ENCODE measurements around the gene MYO3B.
"Not testable (repeated sequence)": the region's sequence is repeated elsewhere in the genome, so short reads cannot be mapped to it uniquely, and the experiment has no call there.

The MYO3B gene

GRCh38 chr2:170533156-170533555 lies 355.2 kb downstream of the MYO3B start:
- DNase-seq (ENCODE audit: low read depth in 1 of 2, low spot score in 1 of 2): no peak

GRCh38 chr2:170535552-170535951 lies 357.6 kb downstream of the MYO3B start:
- no peak for DNase-seq (ENCODE audit: low read depth in 1 of 2, low spot score in 1 of 2)

DNA sequence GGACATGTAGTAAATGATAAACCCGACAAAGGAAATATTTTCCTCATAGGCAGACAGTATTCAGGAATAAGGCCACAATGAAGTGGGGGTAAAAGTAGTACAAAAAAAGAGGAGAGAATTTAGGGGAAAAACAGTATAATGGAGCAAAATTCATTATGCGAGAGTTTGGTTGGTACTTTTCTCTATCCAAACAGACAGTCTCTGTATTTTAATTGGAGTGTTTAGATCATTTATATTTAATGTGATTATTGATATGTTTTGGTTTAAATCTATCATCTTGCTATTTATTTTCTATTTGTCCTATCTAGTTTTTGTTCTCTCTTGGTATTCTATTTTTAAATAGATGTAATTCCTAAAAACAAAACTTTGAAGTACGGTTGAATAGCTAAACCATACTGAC lies 366.9 kb downstream of the MYO3B start:
- no peak for DNase-seq (ENCODE audit: low read depth in 1 of 2, low spot score in 1 of 2)

- no peak for DNase-seq (ENCODE audit: low read depth in 1 of 2, low spot score in 1 of 2)
Measured at GRCh38 chr2:170548304-170548703, 370.4 kb downstream of the MYO3B start.

- DNase-seq (ENCODE audit: low read depth in 1 of 2, low spot score in 1 of 2): no peak
Measured at GRCh38 chr2:170550501-170550900, 372.6 kb downstream of the MYO3B start.

- DNase-seq (ENCODE audit: low read depth in 1 of 2, low spot score in 1 of 2): not testable (repeated sequence)
Measured at GRCh38 chr2:170551899-170552298, 374.0 kb downstream of the MYO3B start.

DNA sequence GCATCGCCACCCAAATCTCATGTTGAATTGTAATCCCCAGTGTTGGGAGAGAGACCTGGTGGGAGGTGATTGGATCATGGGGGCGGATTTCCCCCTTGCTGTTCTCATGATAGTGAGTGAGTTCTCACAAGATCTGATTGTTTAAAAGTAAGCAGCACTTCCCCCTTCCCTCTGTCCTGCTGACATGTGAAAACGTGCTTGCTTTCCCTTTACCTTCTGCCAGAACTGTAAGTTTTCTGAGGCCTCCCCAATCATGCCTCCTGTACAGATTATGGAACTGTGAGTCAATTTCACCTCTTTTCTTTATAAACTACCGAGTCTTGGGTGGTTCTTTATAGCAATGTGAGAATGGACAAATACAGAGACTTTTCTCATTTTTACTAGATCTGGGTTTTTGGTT lies 375.8 kb downstream of the MYO3B start:
- no peak for DNase-seq (ENCODE audit: low read depth in 1 of 2, low spot score in 1 of 2)

- no peak for DNase-seq (ENCODE audit: low read depth in 1 of 2, low spot score in 1 of 2)
Measured at GRCh38 chr2:170554278-170554955, 376.5 kb downstream of the MYO3B start.

DNA sequence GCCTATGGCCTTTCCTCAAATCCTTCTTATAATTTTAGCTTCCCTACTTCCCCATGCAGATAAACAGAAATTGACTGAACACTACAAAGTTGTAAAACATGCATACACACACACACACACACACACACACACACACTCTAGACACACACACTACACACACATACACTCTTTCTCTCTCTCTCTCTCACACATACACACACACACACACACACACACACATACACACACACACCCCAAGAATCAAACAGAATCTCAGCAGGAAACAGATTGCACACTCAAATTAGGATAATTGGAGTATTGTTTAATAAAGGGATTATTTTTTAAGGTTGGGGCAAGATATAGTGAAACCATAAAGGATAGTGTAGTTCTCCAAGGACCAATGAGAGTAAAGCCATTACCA lies 385.0 kb downstream of the MYO3B start:
- DNase-seq (ENCODE audit: low read depth in 1 of 2, low spot score in 1 of 2): no peak

GRCh38 chr2:170563401-170563800 lies 385.5 kb downstream of the MYO3B start:
- no peak for DNase-seq (ENCODE audit: low read depth in 1 of 2, low spot score in 1 of 2)

- no peak for DNase-seq (ENCODE audit: low read depth in 1 of 2, low spot score in 1 of 2)
Measured at GRCh38 chr2:170566138-170566537, 388.2 kb downstream of the MYO3B start.

- no peak for DNase-seq (ENCODE audit: low read depth in 1 of 2, low spot score in 1 of 2)
Measured at GRCh38 chr2:170567429-170567828, 389.5 kb downstream of the MYO3B start.

- no peak for DNase-seq (ENCODE audit: low read depth in 1 of 2, low spot score in 1 of 2)
Measured at GRCh38 chr2:170568511-170568910, 390.6 kb downstream of the MYO3B start.

DNA sequence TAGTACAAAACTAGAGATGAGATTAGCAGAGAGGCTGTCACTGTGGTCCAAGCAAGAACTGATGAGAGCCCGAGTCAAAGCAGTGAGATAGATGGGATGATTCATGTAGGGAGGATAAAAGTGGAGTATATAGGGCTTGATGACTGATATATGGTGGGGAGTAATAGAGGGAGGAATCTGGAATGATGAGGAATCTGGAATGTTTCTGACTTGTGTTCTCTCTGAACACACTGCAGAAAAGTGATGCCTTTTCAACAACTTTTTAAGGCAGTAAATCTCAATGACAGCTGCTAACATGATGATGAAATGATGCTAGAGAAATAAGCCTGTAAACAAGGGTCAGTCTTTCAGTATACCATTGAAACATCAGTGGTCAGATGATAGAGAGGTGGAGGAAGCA lies 393.7 kb downstream of the MYO3B start:
- no peak for DNase-seq (ENCODE audit: low read depth in 1 of 2, low spot score in 1 of 2)

- no peak for DNase-seq (ENCODE audit: low read depth in 1 of 2, low spot score in 1 of 2)
Measured at GRCh38 chr2:170573671-170574070, 395.7 kb downstream of the MYO3B start.

DNA sequence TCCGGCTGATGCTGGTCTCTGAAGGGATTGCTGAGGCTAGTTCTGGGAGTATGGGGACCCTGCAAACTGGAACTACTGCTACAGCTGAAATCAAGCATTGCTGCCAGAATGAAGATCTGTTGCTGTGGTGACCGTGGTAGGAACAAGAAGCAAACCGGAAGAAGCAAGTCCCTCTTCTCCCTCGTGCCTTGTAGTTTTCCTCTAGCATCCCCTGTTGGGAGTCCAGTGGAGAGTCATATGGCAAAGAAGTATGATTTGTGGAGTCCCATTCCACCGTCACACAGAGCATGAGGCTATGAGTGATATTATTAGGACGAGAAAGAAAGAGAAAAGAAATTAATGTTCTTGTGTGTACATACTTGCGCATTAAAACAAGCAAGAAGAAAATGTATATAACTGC lies 398.3 kb downstream of the MYO3B start:
- no peak for DNase-seq (ENCODE audit: low read depth in 1 of 2, low spot score in 1 of 2)

- no peak for DNase-seq (ENCODE audit: low read depth in 1 of 2, low spot score in 1 of 2)
Measured at GRCh38 chr2:170577356-170577755, 399.4 kb downstream of the MYO3B start.

GRCh38 chr2:170578606-170579005 lies 400.7 kb downstream of the MYO3B start:
- no peak for DNase-seq (ENCODE audit: low read depth in 1 of 2, low spot score in 1 of 2)

DNA sequence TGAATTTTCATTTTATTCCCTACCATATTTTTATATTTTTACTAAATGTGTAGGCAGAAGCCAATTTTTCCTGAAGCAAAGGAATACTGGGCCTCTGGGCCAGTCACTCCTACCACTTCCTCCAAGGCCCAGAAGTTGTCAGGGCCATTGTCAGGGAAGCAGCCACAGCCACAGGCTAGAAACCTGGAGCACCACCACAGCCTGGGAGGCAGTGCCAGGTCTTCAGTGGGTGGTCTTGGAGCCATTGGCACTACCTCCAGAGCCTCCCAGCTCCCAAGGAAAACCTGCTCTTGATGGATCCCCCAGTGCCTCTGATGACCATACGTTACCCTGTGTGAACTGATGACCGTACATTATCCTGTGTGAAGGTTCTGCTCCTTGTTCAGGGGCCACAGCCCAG lies 401.6 kb downstream of the MYO3B start:
- DNase-seq (ENCODE audit: low read depth in 1 of 2, low spot score in 1 of 2): no peak

GRCh38 chr2:170582313-170582712 lies 404.4 kb downstream of the MYO3B start:
- no peak for DNase-seq (ENCODE audit: low read depth in 1 of 2, low spot score in 1 of 2)

GRCh38 chr2:170582751-170583463 lies 405.0 kb downstream of the MYO3B start:
- DNase-seq (ENCODE audit: low read depth in 1 of 2, low spot score in 1 of 2): no peak

- DNase-seq (ENCODE audit: low read depth in 1 of 2, low spot score in 1 of 2): no peak
Measured at GRCh38 chr2:170585067-170585466, 407.1 kb downstream of the MYO3B start.

- DNase-seq (ENCODE audit: low read depth in 1 of 2, low spot score in 1 of 2): no peak
Measured at GRCh38 chr2:170586571-170587095, 408.7 kb downstream of the MYO3B start.

Measured in stimulated activated CD4-positive, alpha-beta T cell treated with anti-CD3 and anti-CD28 coated beads, Interleukin-15, amount 100 ng/mL, for 1 hour (primary cell).